ENCODE results near the gene ZCCHC7.

- TF ChIP-seq EZH2phosphoT487 (IDR thresholded peaks at IDR 0.05; ENCODE audit: borderline replicate concordance) (no peak), ZNF274 (IDR thresholded peaks at IDR 0.05; ENCODE audit: low read depth, low read length) (no peak), ATF3 (IDR thresholded peaks at IDR 0.05) (no peak), CTCF (IDR thresholded peaks at IDR 0.05 in 2 of 3, conservative IDR thresholded peaks at IDR 0.05 in 1 of 3; ENCODE audit: borderline replicate concordance in 1 of 3, insufficient read depth in 1 of 3, low read depth in 2 of 3, low read length in 2 of 3) (no peak)
Measured at GRCh38 chr9:37331871-37332270, 211.5 kb downstream of the ZCCHC7 start.

All from HCT116 (cell line).